Ishikawa (cell line): ENCODE data around the gene AATF.

Source experiments
- CEBPB ChIP-seq: IDR thresholded peaks from 2 replicates; pipeline ENCODE4 v1.6.1; 2012
- EP300 ChIP-seq: IDR thresholded peaks from 2 replicates; pipeline ENCODE4 v1.6.1; 2012; ENCODE audit warnings: borderline replicate concordance
- FOXM1 ChIP-seq: IDR thresholded peaks from 2 replicates; pipeline ENCODE4 v1.6.1; 2012; ENCODE audit warnings: low read depth, borderline replicate concordance
- MAX ChIP-seq: IDR thresholded peaks from 2 replicates; pipeline ENCODE4 v1.6.1; 2012
- RAD21 ChIP-seq: IDR thresholded peaks from 2 replicates; pipeline ENCODE4 v1.6.1; 2012; ENCODE audit warnings: low read depth
- REST ChIP-seq: IDR thresholded peaks from 2 replicates; pipeline ENCODE4 v1.6.1; 2012; ENCODE audit warnings: low read depth, mild to moderate bottlenecking
- TAF1 ChIP-seq: IDR thresholded peaks from 2 replicates; pipeline ENCODE4 v1.6.1; 2012; ENCODE audit warnings: low read depth, mild to moderate bottlenecking
- TEAD4 ChIP-seq: IDR thresholded peaks from 2 replicates; pipeline ENCODE4 v1.6.1; 2012
- YY1 ChIP-seq: IDR thresholded peaks from 2 replicates; pipeline ENCODE4 v1.6.1; 2012; ENCODE audit warnings: low read depth
- ZBTB7A ChIP-seq: IDR thresholded peaks from 2 replicates; pipeline ENCODE4 v1.6.1; 2012; ENCODE audit warnings: low read depth

- TF ChIP-seq TAF1: no peak
- no peak for TF ChIP-seq RAD21
- TF ChIP-seq TEAD4: no peak
- TF ChIP-seq MAX: no peak
- no peak for TF ChIP-seq REST
- no peak for TF ChIP-seq EP300
- no peak for TF ChIP-seq YY1
- TF ChIP-seq CEBPB: no peak
- no peak for TF ChIP-seq FOXM1
- TF ChIP-seq ZBTB7A: no peak
These were observed 68.0 kb downstream of the AATF start for GRCh38 chr17:37016780-37017179.
